Esophagus squamous epithelium (tissue), 5 donors: ENCODE measurements around the gene APOA4. TPM values are rescaled to one million over a fixed set of nuclear protein-coding genes. Genes with fewer than 3 reads are reported as not detected.

Experiments
- DNase-seq: peaks from one replicate; lab custom pipeline; 2025; lab: John Stamatoyannopoulos, UW
- H3K27ac ChIP-seq, 4 donors: fragments of 200-600 bp; sonication (generic); one replicate each; pipeline ENCODE4 v1.5.1; 2016 to 2019; ENCODE audit warnings: mild to moderate bottlenecking in 1 of 4
- H3K27me3 ChIP-seq, 4 donors: fragments of 200-600 bp; sonication (generic); 1 replicate in 3 of 4; 2 replicates in 1 of 4; pipeline versions ENCODE4 v1.5.1 to v1.6.0; 2017 to 2021; ENCODE audit warnings: antibody characterized with exemption in 1 of 4
- H3K36me3 ChIP-seq, 3 donors: fragments of 200-600 bp; sonication (generic); one replicate each; pipeline ENCODE4 v1.5.1; 2016 to 2019
- H3K4me1 ChIP-seq, 3 donors: fragments of 200-600 bp; sonication (generic); one replicate each; pipeline ENCODE4 v1.5.1; 2017 to 2019
- H3K4me3 ChIP-seq, 4 donors: fragments of 200-600 bp; sonication (generic); 1 replicate in 3 of 4; 2 replicates in 1 of 4; pipeline ENCODE4 v1.5.1; 2016 to 2019; ENCODE audit warnings: mild to moderate bottlenecking in 2 of 4, moderate library complexity in 1 of 4
- H3K9me3 ChIP-seq, 3 donors: fragments of 200-600 bp; sonication (generic); one replicate each; pipeline ENCODE4 v1.5.1; 2016 to 2019
- CTCF ChIP-seq, 6 experiments: fragments of 450-650 bp in 4 of 6; fragments of 200-600 bp in 2 of 6; sonication (generic) in 2 of 6; IDR thresholded peaks; one replicate each; pipeline ENCODE4 v1.5.1; 2016 to 2019; ENCODE audit warnings: antibody characterized with exemption in 6 of 6, mild to moderate bottlenecking in 4 of 6, moderate library complexity in 4 of 6
- POLR2A ChIP-seq, 4 donors: fragments of 450-650 bp; IDR thresholded peaks; one replicate each; pipeline ENCODE4 v1.6.1; 2017; ENCODE audit warnings: antibody characterized with exemption in 4 of 4, mild to moderate bottlenecking in 4 of 4, moderate library complexity in 3 of 4
- WGBS, 2 donors: methylation state at CpG; one replicate each; pipeline ENCODE4 v1.1.5; 2018; 5-methylcytosine and 5-hydroxymethylcytosine counted together
- intact Hi-C: fragments of 100-400 bp; cut with DNase I; formaldehyde crosslinking; loops from one replicate; pipeline ENCODE4 v1.15.0; 2022
- total RNA-seq, 4 donors: library from RNA; depleted of rRNA; stranded (reverse); fragments of >200 nt; gene quantifications; one replicate each; pipeline ENCODE4 v1.1.0, GENCODE V29; 2016
- donor health status: DM: yes; HTN: yes; CAD: no.

Gene APOA4
- total RNA-seq, 4 donors from 2014 or later, result not detected

- Histone ChIP-seq H3K4me1 (no peaks in the 10 kb centered on the region), H3K27ac (no peak overlapping the region), H3K4me3 (no peak overlapping the region), H3K27me3 (no peaks in the 10 kb centered on the region), H3K36me3 (no peaks in the 10 kb centered on the region), H3K9me3 (no peaks in the 10 kb centered on the region)
- no peak for DNase-seq
- TF ChIP-seq POLR2A (IDR thresholded peaks at IDR 0.05) (no peak), CTCF (IDR thresholded peaks at IDR 0.05) (no peak)
- intact Hi-C loops, result no loop called here
- 90% methylated on average over 17 to 26 of the region's 51 CpGs for WGBS, 2 donors
Observed at GRCh38 chr11:116821050-116821918, 1.8 kb downstream of the APOA4 start.

GRCh38 chr11:116819049-116819448, 4.1 kb downstream of the APOA4 start:
- no peaks in the 10 kb centered on the region for H3K9me3 ChIP-seq
- WGBS, 2 donors, result 78 to 82% methylated on average over 5 to 8 of the region's 9 CpGs
- intact Hi-C loops, result no loop called here
- no peak overlapping the region for H3K4me3 ChIP-seq
- TF ChIP-seq CTCF (IDR thresholded peaks at IDR 0.05), result no peak
- no peak for TF ChIP-seq POLR2A (IDR thresholded peaks at IDR 0.05)
- H3K36me3 ChIP-seq, result no peaks in the 10 kb centered on the region
- DNase-seq, result no peak
- no peaks in the 10 kb centered on the region for H3K27me3 ChIP-seq
- no peaks in the 10 kb centered on the region for H3K4me1 ChIP-seq
- no peak overlapping the region for H3K27ac ChIP-seq

GRCh38 chr11:116814502-116814901, 8.6 kb downstream of the APOA4 start:
- intact Hi-C loops, result no loop called here
- 81 to 83% methylated on average over 6 of the region's 6 CpGs for WGBS, 2 donors
- H3K9me3 ChIP-seq, result no peaks in the 10 kb centered on the region

GRCh38 chr11:116813781-116814471, 9.2 kb downstream of the APOA4 start:
- Histone ChIP-seq H3K27me3 (no peaks in the 10 kb centered on the region), H3K36me3 (no peaks in the 10 kb centered on the region), H3K9me3 (no peaks in the 10 kb centered on the region), H3K4me1 (no peaks in the 10 kb centered on the region), H3K4me3 (no peak overlapping the region), H3K27ac (no peak overlapping the region)
- intact Hi-C loops, result no loop called here
- WGBS, 2 donors, result 86 to 100% methylated on average over 1 to 4 of the region's 5 CpGs
- DNase-seq, result no peak
- TF ChIP-seq CTCF (IDR thresholded peaks at IDR 0.05), result no peak
- TF ChIP-seq POLR2A (IDR thresholded peaks at IDR 0.05), result no peak

More at GRCh38 chr11:116814502-116814901, 8.6 kb downstream of the APOA4 start:
- Histone ChIP-seq H3K36me3 (no peaks in the 10 kb centered on the region), H3K27me3 (no peaks in the 10 kb centered on the region), H3K4me1 (no peaks in the 10 kb centered on the region), H3K4me3 (no peak overlapping the region), H3K27ac (no peak overlapping the region)
- no peak for DNase-seq
- TF ChIP-seq POLR2A (IDR thresholded peaks at IDR 0.05) (no peak), CTCF (IDR thresholded peaks at IDR 0.05) (no peak)

GRCh38 chr11:116813170-116813569, 9.9 kb downstream of the APOA4 start:
- intact Hi-C loops, result no loop called here
- WGBS, 2 donors, result 70 to 88% methylated on average over 1 of the region's 1 CpG
- no peaks in the 10 kb centered on the region for H3K36me3 ChIP-seq
- no peaks in the 10 kb centered on the region for H3K27me3 ChIP-seq
- DNase-seq, result no peak
- no peak overlapping the region for H3K4me3 ChIP-seq
- no peaks in the 10 kb centered on the region for H3K9me3 ChIP-seq
- no peaks in the 10 kb centered on the region for H3K4me1 ChIP-seq
- TF ChIP-seq POLR2A (IDR thresholded peaks at IDR 0.05), result no peak
- TF ChIP-seq CTCF (IDR thresholded peaks at IDR 0.05), result no peak
- H3K27ac ChIP-seq, result no peak overlapping the region
